GF-D8 (cell line): ENCODE measurements around the gene MAST2.
A peak's percentile ranks its signal among the peaks of the same experiment; 100 is the strongest.
"Not testable (repeated sequence)": the region's sequence is repeated elsewhere in the genome, so short reads cannot be mapped to it uniquely, and the experiment has no call there.

Source experiments
- DNase-seq: peaks from one replicate; lab custom pipeline; 2025; lab: John Stamatoyannopoulos, UW

Gene MAST2

DNA sequence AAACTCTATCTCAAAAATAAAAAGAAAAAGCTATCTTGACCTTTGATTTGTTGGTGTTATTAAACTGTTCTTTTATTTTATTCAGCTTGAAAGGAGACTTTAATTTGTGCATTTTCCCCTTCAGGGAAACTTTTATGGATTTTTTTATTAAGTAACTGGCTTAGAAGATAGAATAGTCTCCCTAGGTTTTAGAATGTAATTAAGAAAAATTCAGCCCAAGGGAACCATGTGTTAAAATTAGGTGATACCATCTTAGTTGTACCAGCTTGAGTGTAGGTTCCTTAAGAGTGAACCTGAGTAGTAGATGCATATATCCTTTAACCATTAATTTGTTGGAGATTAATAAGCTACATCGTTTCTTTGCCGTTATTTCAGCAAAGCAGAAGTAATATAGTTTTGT is 11.4 kb downstream of the MAST2 start:
- no peak for DNase-seq

DNA sequence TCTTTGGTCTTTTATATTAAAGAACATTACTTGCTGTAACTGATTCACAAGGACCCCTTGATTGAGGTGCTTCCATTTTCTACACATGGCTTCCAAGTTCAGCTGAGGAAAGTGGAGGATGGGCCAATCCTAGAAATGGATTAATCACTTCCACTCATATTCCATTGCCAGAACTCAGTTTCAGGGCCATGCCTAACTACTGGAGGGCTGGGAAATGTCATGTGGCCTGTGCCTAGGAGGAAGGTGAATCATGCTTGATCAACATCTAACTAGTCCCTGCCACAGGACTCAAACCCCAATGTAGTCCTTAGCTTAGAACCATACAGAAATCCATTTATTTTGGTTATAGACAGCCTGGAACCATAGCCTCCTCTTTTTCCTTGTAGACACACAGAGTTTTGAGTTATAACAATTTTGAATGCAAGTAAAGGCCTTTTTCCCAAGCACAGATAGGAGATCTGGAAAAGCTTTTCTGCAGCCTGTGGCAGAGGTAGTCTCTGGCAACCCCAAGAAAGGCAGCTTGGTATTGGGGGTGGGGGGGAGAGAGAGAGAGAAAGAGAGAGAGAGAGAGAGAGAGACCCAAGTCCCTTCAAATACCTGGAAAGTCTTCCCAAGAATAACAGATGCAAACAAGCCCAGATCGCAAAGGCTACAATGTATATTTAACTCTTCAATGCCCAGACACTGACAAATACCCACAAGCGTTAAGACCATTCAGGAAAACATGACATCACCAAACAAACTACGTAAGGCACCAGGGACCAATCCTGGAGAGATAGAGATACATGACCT is 12.5 kb downstream of the MAST2 start:
- DNase-seq: no peak

GRCh38 chr1:45820173-45820572 is 16.8 kb downstream of the MAST2 start:
- DNase-seq: no peak

DNA sequence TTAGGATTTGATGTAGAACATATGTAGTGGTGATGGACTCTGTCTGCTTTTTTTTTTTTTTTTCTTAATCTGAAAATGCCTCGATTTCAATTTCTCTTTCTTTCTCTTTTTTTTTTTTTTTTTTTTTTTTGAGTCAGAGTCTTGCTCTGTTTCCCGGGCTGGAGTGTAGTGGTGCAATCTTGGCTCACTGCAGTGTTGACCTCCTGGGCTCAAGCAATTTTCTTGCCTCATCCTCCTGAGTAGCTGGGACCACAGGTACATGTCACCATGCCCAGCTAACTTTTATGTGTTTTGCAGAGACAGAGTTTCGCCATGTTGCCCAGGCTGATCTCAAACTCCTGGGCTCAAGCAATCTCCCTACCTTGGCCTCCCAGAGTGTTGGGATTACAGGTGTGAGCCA is 17.4 kb downstream of the MAST2 start:
- DNase-seq: no peak

GRCh38 chr1:45822644-45823043 is 19.2 kb downstream of the MAST2 start:
- DNase-seq: no peak

DNA sequence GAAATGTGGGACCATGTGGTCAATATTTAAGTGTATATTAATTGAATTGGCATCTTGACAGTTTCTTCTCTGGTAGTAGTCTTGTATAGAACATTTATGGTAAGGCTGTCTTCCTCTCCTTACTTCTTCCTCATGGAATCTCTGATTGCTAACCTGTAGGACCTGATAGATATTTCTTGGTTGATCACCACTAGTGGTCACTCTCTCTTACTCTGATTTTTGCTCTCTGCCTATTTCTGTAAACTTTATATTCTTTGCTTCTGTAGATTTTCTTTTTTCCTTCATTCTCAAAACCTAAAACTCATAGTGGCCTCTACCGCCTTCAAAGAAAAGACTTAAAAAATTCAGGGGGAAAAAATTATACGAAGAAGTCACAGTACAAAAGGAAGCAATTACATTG is 21.2 kb downstream of the MAST2 start:
- no peak for DNase-seq

DNA sequence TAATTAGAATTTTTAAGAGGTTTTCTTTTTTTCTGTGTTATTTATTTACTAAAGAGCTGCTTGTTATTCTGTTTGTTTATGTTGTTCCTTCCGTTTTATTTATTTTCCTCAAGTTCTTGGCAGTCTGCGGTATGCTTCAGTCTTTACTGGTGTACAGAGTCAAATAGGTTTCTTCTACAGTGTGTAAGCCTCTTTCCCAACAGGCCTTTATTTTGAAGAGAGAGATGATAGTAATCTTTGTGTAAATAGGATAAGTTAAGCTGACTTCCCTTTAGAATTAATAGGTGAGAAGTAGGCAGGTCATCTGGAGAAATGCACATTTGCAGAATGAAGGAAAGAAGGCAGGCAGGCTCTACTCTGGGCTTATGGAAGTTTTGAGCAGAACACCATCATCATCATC is 23.8 kb downstream of the MAST2 start:
- DNase-seq: no peak

DNA sequence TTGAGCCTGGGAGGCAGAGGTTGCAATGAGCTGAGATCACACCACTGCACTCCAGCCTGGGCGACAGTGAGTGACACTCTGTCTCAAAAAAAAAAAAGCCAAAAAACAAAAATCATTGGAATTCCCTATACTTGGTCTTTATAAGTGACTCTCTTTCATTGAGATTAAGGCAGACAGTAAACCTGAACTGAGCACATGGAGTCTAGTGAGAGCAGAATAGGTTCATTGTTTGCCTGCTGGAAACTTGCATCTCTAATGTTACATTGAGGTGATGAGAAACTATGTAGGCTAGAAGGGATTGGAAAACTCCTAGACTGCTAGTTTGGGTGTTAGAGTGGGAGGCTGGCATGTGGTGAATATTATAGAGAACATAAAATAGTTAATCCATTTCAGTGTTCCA is 25.4 kb downstream of the MAST2 start:
- DNase-seq: no peak

- DNase-seq: no peak
Observed at GRCh38 chr1:45833361-45833760, 29.9 kb downstream of the MAST2 start.

DNA sequence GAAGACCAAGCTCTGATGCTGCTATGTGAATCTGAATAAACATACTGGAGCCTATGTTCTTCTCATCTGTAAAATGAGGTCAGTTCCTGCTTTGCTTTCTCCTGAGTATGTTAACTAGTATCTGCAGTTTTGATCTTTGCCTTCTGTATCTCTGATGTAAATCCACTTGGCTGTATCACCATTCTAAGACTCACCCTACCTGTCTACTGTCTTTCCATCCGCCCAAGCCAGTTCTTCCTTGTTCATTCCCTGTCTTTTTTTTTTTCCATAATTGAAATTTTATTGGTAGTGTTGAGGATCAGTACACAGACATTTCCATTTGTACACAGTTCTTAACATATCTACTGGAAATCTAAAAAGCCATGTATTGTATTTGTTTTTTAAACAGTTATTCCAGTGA is 31.3 kb downstream of the MAST2 start:
- DNase-seq: no peak

GRCh38 chr1:45836451-45836850 is 33.0 kb downstream of the MAST2 start:
- no peak for DNase-seq

DNA sequence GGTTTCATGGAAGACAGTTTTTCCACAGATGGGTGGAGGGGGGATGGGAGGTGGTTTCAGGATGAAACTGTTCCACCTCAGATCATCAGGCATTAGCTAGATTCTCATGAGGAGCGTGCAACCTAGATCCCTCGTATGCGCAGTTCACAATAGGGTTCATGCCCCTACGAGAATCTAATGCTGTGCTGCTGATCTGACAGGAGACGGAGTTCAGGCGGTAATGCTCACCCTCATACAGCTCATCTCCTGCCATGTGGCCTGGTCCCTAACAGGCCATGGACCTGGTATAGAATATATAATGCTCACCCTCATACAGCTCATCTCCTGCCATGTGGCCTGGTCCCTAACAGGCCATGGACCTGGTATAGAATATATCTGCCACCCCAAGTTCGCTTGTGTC is 33.4 kb downstream of the MAST2 start:
- not testable (repeated sequence) for DNase-seq

DNA sequence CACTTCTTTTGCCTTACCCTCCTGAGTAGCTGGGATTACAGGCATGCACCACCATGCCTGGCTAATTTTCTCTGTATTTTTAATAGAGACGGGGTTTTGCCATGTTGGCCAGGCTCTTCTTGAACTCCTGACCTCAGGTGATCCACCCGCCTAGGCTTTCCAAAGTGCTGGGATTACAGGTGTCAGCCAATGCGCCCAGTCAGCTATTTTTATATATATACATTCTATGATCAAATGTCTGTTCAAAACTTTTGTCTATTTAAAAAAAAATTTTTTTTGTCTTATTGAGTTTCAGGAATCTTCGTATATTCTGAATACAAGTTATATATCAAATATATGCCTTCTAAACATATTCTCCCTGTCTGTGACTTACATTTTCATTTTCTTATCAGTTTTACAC is 34.9 kb downstream of the MAST2 start:
- not testable (repeated sequence) for DNase-seq

GRCh38 chr1:45840704-45841103 is 37.3 kb downstream of the MAST2 start:
- DNase-seq: no peak

- DNase-seq: no peak
Observed at GRCh38 chr1:45842786-45843185, 39.4 kb downstream of the MAST2 start.

- DNase-seq: peak; percentile 16
Observed at GRCh38 chr1:45843474-45843905, 40.1 kb downstream of the MAST2 start.

DNA sequence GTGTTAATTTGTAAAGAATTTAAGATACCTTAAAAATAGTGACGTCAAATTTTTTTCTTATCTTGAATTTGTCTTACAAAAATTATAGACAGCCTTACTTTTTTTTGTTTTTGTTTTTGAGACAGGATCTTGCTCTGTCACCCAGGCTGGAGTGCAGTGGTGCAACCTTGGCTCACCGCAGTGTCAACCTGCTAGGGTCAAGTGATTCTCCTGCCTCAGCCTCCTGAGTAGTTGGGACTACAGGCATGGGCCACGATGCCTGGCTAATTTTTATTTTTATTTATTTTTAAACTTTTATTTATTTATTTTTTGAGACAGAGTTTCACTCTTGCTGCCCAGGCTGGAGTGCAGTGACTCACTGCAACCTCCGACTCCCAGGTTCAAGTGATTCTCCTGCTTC is 40.6 kb downstream of the MAST2 start:
- not testable (repeated sequence) for DNase-seq

GRCh38 chr1:45846931-45847330 is 43.5 kb downstream of the MAST2 start:
- no peak for DNase-seq

GRCh38 chr1:45848097-45848496 is 44.7 kb downstream of the MAST2 start:
- no peak for DNase-seq

DNA sequence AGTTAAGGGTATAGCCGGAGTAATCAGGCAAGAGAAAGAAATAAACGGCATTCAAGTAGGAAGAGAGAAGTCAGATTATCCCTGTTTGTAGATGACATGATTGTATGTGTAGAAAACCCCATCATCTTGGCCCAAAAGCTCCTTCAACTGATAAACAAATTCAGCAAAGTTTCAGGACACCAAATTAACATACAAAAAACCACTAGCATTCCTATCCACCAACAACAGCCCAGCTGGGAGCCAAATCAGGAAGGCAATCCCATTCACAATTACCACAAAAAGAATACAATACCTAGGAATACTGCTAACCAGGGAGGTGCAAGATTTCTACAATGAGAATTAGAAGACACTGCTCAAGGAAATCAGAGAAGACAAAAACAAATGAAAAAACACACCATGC is 45.3 kb downstream of the MAST2 start:
- no peak for DNase-seq

DNA sequence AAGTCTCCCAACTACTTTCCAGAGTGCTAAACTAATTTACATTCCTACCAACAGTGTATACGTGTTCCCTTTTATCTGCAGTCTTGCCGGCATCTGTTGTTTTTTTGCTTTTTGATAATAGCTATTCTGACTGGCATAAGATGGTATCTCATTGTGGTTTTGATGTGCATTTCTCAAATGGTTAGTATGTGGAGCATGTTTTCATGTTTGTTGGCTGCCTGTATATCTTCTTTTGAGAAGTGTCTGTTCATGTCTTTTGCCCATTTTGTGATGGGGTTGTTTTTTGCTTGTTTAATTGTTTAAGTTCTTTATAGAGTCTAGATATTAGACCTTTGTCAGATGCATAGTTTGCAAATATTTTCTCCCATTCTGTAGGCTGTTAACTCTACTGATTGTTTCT is 46.6 kb downstream of the MAST2 start:
- DNase-seq: no peak

GRCh38 chr1:45854724-45855123 is 51.3 kb downstream of the MAST2 start:
- no peak for DNase-seq

- no peak for DNase-seq
Observed at GRCh38 chr1:45857101-45857700, 53.8 kb downstream of the MAST2 start.
